Frontal cortex (tissue), 1 donor: Measurements from ENCODE around the gene SLC9A2. TPM values are rescaled to one million over a fixed set of nuclear protein-coding genes. Genes with fewer than 3 reads are reported as not detected.

ENCODE experiments used
- total RNA-seq: library from RNA; depleted of rRNA; stranded (reverse); fragments of >200 nt; gene quantifications from one replicate; pipeline ENCODE4 v1.2.3, GENCODE V29; 2014

SLC9A2 gene
- total RNA-seq, 1 donor from 2014 or later: 0.41 TPM

Other genes with a start within 250 kb of the SLC9A2 start
- gene IL18RAP, start 196.4 kb upstream of the SLC9A2 start, total RNA-seq: 0.41 TPM
- under 0.01 TPM for gene SLC9A4, start 146.3 kb upstream of the SLC9A2 start, total RNA-seq
- gene TMEM182, start 142.5 kb downstream of the SLC9A2 start, total RNA-seq: 2.0 TPM